ENCODE data around the gene HAPLN3.
"Not testable (repeated sequence)": the region's sequence is repeated elsewhere in the genome, so short reads cannot be mapped to it uniquely, and the experiment has no call there.

The HAPLN3 gene, protein sequence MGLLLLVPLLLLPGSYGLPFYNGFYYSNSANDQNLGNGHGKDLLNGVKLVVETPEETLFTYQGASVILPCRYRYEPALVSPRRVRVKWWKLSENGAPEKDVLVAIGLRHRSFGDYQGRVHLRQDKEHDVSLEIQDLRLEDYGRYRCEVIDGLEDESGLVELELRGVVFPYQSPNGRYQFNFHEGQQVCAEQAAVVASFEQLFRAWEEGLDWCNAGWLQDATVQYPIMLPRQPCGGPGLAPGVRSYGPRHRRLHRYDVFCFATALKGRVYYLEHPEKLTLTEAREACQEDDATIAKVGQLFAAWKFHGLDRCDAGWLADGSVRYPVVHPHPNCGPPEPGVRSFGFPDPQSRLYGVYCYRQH

DNA sequence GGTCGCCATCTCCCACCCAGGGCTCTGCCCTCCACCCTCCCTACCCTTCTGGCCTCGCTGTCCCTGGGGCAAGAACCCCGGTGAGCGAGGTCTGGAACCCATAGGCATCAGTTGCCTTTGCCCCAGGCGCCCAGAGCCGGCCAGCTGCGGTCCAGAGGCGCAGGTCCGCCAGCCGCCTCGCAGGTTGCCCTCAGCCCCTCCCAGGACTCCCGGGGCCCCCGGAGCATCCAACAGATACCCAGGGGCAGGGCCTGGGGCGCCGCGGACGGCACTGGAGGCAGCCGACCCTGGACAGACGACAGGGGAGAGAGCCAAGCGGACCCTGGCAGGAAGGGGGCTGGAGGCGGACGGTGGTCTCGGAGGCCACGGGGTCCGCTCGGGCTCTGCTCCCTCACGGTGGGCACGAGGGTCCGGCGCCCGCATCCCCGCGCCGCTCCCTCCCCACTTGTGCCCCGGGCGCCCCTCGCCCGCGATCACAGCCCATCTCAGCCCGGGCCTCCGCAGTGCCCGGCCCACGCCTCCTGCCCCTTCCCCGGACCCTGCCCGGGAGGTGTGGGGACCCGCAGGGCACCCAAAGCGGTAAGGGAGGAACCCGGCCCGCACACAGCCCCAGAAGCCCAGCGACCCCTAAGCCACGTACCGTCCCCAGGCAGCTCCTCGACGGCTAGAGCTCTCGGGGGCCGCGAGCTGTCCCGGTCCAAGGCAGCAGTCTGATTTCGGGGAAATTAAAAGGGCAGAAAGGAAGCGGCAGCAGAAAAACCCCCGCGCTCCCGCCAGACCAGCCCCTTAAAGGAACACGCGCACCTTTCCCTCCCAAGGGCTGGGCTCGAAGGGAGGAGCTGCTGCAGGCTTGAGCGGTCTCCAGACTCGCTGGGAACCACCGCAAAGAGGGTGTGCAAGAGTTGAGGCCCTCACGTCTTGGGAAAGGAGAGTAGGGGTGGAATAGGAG is at the start of gene HAPLN3:
Gene HAPLN3 (minus strand): TSS at position 726 of the 949 bp plus-strand sequence. CDS start 8,246 bp downstream, outside the sequence.
- TF ChIP-seq, protein P1, sequence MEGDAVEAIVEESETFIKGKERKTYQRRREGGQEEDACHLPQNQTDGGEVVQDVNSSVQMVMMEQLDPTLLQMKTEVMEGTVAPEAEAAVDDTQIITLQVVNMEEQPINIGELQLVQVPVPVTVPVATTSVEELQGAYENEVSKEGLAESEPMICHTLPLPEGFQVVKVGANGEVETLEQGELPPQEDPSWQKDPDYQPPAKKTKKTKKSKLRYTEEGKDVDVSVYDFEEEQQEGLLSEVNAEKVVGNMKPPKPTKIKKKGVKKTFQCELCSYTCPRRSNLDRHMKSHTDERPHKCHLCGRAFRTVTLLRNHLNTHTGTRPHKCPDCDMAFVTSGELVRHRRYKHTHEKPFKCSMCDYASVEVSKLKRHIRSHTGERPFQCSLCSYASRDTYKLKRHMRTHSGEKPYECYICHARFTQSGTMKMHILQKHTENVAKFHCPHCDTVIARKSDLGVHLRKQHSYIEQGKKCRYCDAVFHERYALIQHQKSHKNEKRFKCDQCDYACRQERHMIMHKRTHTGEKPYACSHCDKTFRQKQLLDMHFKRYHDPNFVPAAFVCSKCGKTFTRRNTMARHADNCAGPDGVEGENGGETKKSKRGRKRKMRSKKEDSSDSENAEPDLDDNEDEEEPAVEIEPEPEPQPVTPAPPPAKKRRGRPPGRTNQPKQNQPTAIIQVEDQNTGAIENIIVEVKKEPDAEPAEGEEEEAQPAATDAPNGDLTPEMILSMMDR (IDR thresholded peaks at IDR 0.05; ENCODE audit: low read depth, low read length) = no peak
- in situ Hi-C loops (cut with HindIII; ENCODE audit: low sequenced_read_pairs) = no loop called here
- DNase-seq (ENCODE audit: low read depth, low spot score) = no peak
- peak within 1 kb of the TSS; percentile 52 for H3K4me3 ChIP-seq (ENCODE audit: low read depth, low read length)

- in situ Hi-C loops (cut with HindIII; ENCODE audit: low sequenced_read_pairs) = no loop called here
- no peak for DNase-seq (ENCODE audit: low read depth, low spot score)
- TF ChIP-seq, protein P1 (IDR thresholded peaks at IDR 0.05; ENCODE audit: low read depth, low read length) = no peak
- H3K4me3 ChIP-seq (ENCODE audit: low read depth, low read length) = no peak overlapping the region
These were observed 44.8 kb upstream of the HAPLN3 start for GRCh38 chr15:88940110-88940675.

- in situ Hi-C loops (cut with HindIII; ENCODE audit: low sequenced_read_pairs) = no loop called here
- no peak overlapping the region for H3K4me3 ChIP-seq (ENCODE audit: low read depth, low read length)
- TF ChIP-seq, protein P1 (IDR thresholded peaks at IDR 0.05; ENCODE audit: low read depth, low read length) = no peak
- DNase-seq (ENCODE audit: low read depth, low spot score) = no peak
These were observed 44.1 kb upstream of the HAPLN3 start for GRCh38 chr15:88939486-88939806.

DNA sequence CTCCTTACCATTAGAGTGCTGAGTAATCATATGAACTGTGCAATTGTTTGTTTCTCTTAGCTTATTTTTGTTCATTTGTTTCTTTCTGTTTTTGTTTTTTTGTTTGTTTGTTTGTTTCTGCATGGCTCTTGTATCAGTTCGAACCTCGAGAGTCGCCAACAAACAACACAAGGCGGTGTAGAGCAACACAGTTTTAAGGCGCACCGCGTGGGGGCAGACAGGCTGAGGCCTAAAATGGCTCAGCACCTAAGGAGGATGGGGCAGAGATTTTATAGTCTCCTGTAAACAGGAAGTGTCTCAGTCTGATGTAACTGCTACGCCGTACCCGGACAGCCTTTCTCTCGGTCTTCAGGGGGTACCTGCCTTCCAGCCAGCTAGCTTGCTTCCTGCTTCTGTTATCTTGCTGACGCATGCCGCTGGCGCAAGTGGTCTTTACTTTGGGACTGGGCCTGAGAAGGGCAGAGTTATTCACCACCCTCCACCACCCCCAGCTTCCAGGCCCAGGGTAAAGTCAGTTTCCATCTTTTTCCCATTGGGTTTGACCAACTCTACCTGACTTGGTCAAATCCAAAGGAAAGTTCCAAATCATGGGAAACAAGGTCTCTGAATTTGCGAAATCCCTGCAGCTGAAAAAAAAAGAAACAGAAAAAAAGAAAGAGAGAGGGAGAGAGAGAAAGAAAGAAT is 43.6 kb upstream of the HAPLN3 start:
- TF ChIP-seq, protein P1 (IDR thresholded peaks at IDR 0.05; ENCODE audit: low read depth, low read length) = no peak
- no peak overlapping the region for H3K4me3 ChIP-seq (ENCODE audit: low read depth, low read length)
- DNase-seq (ENCODE audit: low read depth, low spot score) = no peak
- in situ Hi-C loops (cut with HindIII; ENCODE audit: low sequenced_read_pairs) = no loop called here

DNA sequence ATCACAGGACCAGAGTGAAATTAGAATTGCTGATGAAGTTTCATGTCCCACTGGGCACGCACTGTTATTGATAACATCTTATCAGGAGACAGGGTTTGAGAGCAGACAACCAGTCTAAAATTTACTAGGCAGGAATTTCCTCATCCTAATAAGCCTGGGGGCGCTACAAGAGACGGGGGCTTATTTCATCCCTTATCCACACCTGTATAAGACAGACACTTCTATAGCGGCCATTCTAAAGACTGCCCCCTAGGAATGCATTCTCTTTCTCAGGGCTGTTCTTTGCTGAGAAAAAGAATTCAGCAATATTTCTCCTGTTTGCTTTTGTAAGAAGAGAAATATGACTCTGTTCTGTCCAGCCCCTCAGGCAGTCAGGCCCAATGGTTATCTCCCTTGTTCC is 39.1 kb upstream of the HAPLN3 start:
- DNase-seq (ENCODE audit: low read depth, low spot score); H3K4me3 ChIP-seq (ENCODE audit: low read depth, low read length); in situ Hi-C loops (cut with HindIII; ENCODE audit: low sequenced_read_pairs): not testable (repeated sequence)

- no peak overlapping the region for H3K4me3 ChIP-seq (ENCODE audit: low read depth, low read length)
- TF ChIP-seq, protein P1 (IDR thresholded peaks at IDR 0.05; ENCODE audit: low read depth, low read length) = no peak
- in situ Hi-C loops (cut with HindIII; ENCODE audit: low sequenced_read_pairs) = no loop called here
- no peak for DNase-seq (ENCODE audit: low read depth, low spot score)
These were observed 37.6 kb upstream of the HAPLN3 start for GRCh38 chr15:88932875-88933330.

All from astrocyte of the spinal cord (primary cell).